ENCODE results near the gene OR6C6.

DNA sequence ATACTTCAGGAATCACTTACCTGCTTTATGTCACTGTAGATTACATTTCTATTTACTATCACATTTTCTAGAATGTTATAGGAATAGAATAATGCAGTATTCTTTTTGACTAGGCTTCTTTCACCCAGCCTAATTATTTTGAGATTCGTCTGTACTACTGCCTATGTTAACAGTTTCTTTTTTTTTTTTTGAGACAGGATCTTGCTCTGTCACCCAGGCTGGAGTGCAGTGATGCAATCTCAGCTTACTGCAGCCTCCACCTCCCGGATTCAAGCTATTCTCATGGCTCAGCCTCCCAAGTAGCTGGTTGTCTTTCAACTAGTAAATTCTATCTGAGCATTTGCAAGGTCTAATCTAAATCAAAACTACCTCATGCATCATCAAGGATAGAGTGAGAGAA lies 6.4 kb downstream of the OR6C6 start:
- TF ChIP-seq, protein P1, sequence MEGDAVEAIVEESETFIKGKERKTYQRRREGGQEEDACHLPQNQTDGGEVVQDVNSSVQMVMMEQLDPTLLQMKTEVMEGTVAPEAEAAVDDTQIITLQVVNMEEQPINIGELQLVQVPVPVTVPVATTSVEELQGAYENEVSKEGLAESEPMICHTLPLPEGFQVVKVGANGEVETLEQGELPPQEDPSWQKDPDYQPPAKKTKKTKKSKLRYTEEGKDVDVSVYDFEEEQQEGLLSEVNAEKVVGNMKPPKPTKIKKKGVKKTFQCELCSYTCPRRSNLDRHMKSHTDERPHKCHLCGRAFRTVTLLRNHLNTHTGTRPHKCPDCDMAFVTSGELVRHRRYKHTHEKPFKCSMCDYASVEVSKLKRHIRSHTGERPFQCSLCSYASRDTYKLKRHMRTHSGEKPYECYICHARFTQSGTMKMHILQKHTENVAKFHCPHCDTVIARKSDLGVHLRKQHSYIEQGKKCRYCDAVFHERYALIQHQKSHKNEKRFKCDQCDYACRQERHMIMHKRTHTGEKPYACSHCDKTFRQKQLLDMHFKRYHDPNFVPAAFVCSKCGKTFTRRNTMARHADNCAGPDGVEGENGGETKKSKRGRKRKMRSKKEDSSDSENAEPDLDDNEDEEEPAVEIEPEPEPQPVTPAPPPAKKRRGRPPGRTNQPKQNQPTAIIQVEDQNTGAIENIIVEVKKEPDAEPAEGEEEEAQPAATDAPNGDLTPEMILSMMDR (IDR thresholded peaks at IDR 0.05): no peak
- no peak for TF ChIP-seq POLR2AphosphoS5 (IDR thresholded peaks at IDR 0.05; ENCODE audit: low read depth, low read length)
- no peak for TF ChIP-seq SIN3A (IDR thresholded peaks at IDR 0.05; ENCODE audit: borderline replicate concordance, insufficient read depth, low read depth, low read length)
- TF ChIP-seq, protein P2, sequence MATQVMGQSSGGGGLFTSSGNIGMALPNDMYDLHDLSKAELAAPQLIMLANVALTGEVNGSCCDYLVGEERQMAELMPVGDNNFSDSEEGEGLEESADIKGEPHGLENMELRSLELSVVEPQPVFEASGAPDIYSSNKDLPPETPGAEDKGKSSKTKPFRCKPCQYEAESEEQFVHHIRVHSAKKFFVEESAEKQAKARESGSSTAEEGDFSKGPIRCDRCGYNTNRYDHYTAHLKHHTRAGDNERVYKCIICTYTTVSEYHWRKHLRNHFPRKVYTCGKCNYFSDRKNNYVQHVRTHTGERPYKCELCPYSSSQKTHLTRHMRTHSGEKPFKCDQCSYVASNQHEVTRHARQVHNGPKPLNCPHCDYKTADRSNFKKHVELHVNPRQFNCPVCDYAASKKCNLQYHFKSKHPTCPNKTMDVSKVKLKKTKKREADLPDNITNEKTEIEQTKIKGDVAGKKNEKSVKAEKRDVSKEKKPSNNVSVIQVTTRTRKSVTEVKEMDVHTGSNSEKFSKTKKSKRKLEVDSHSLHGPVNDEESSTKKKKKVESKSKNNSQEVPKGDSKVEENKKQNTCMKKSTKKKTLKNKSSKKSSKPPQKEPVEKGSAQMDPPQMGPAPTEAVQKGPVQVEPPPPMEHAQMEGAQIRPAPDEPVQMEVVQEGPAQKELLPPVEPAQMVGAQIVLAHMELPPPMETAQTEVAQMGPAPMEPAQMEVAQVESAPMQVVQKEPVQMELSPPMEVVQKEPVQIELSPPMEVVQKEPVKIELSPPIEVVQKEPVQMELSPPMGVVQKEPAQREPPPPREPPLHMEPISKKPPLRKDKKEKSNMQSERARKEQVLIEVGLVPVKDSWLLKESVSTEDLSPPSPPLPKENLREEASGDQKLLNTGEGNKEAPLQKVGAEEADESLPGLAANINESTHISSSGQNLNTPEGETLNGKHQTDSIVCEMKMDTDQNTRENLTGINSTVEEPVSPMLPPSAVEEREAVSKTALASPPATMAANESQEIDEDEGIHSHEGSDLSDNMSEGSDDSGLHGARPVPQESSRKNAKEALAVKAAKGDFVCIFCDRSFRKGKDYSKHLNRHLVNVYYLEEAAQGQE (IDR thresholded peaks at IDR 0.05; ENCODE audit: insufficient read depth in 1 of 2, low read depth in 2 of 2, low read length in 1 of 2): no peak
- TF ChIP-seq TCF7L2 (IDR thresholded peaks at IDR 0.05; ENCODE audit: low read depth, low read length): no peak
